ENCODE measurements around the gene MAP4K4.

MAP4K4 gene

DNA sequence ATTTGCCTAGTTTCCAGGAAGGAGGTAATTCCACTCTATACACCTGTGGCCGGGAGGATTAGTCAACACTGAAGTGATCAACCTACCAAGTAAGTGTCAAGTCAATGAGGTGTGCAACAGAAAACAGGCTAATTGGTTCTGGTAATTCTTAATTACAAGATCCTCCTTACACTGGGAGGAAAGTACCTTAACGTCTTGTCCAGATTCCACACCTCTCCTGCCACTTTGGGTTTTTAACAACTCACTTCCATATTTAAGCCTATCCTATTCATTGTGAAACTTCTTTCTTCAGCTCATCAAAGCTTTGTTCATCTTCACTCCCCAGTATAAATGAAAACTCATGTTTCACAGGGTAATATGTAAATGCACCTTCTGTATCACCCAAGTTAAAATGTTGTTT, 22.0 kb upstream of the MAP4K4 start:
- peaks cover 9% of the 10 kb centered on the region; the same call in 1 of the 2 replicates for H3K36me3 ChIP-seq (ENCODE audit: low read length)
- H3K4me3 ChIP-seq (ENCODE audit: insufficient read depth, low read length, poor library complexity, severe bottlenecking): no peak overlapping the region
- H3K9me2 ChIP-seq (replicated peaks; ENCODE audit: insufficient read depth, low read length): no peaks in the 10 kb centered on the region
- H3K27me3 ChIP-seq (ENCODE audit: low read length): no peaks in the 10 kb centered on the region
- H2AFZ ChIP-seq (ENCODE audit: low read depth, low read length, severe bottlenecking): no peak overlapping the region
- H3K27ac ChIP-seq (ENCODE audit: low read depth, low read length): no peak overlapping the region
- H3K79me2 ChIP-seq (ENCODE audit: insufficient read depth, low read length): no peaks in the 10 kb centered on the region
- H3F3A ChIP-seq (ENCODE audit: insufficient read depth): no peaks in the 10 kb centered on the region
- peaks cover 15% of the 10 kb centered on the region; the same call in 1 of the 2 replicates for H3K9me3 ChIP-seq (ENCODE audit: insufficient read depth, low read length)
- no peak overlapping the region for H3K4me2 ChIP-seq (ENCODE audit: low read depth, low read length, poor library complexity, severe bottlenecking)
- no peak overlapping the region for H3K9ac ChIP-seq (ENCODE audit: low read length)
- TF ChIP-seq EZH2phosphoT487 (conservative IDR thresholded peaks at IDR 0.05; ENCODE audit: low read length): no peak
- TF ChIP-seq, protein P1, sequence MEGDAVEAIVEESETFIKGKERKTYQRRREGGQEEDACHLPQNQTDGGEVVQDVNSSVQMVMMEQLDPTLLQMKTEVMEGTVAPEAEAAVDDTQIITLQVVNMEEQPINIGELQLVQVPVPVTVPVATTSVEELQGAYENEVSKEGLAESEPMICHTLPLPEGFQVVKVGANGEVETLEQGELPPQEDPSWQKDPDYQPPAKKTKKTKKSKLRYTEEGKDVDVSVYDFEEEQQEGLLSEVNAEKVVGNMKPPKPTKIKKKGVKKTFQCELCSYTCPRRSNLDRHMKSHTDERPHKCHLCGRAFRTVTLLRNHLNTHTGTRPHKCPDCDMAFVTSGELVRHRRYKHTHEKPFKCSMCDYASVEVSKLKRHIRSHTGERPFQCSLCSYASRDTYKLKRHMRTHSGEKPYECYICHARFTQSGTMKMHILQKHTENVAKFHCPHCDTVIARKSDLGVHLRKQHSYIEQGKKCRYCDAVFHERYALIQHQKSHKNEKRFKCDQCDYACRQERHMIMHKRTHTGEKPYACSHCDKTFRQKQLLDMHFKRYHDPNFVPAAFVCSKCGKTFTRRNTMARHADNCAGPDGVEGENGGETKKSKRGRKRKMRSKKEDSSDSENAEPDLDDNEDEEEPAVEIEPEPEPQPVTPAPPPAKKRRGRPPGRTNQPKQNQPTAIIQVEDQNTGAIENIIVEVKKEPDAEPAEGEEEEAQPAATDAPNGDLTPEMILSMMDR (IDR thresholded peaks at IDR 0.05; ENCODE audit: insufficient read depth, low read length, poor library complexity, severe bottlenecking): no peak
- H4K20me1 ChIP-seq (ENCODE audit: low read depth, low read length): no peaks in the 10 kb centered on the region

DNA sequence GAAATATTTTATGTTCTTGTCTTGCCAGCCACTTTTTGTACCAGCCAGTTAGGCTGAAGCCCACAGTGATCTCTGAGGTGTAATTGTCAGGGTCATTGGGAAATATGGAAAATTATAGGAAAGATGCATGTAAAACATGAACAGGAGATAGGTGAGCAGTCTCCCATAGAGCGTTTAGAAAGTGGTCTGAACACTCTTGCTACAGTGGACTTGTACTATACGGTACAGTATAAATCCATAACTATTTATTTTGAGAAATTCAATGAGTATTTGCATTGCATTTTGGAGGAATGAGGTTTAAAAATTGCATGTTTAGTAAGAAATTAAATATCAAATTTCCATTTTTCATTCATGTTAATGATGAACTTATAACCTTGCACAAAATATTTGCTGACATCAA, 20.8 kb upstream of the MAP4K4 start:
- H3K4me3 ChIP-seq (ENCODE audit: insufficient read depth, low read length, poor library complexity, severe bottlenecking): no peak overlapping the region
- H3K27me3 ChIP-seq (ENCODE audit: low read length): no peaks in the 10 kb centered on the region
- no peaks in the 10 kb centered on the region for H3K79me2 ChIP-seq (ENCODE audit: insufficient read depth, low read length)
- H3K9me2 ChIP-seq (replicated peaks; ENCODE audit: insufficient read depth, low read length): no peaks in the 10 kb centered on the region
- no peaks in the 10 kb centered on the region for H4K20me1 ChIP-seq (ENCODE audit: low read depth, low read length)
- H3K9me3 ChIP-seq (ENCODE audit: insufficient read depth, low read length): peaks cover 14% of the 10 kb centered on the region; the same call in 1 of the 2 replicates
- no peak overlapping the region for H2AFZ ChIP-seq (ENCODE audit: low read depth, low read length, severe bottlenecking)
- TF ChIP-seq, protein P1 (IDR thresholded peaks at IDR 0.05; ENCODE audit: insufficient read depth, low read length, poor library complexity, severe bottlenecking): no peak
- no peak for TF ChIP-seq EZH2phosphoT487 (conservative IDR thresholded peaks at IDR 0.05; ENCODE audit: low read length)
- no peak overlapping the region for H3K27ac ChIP-seq (ENCODE audit: low read depth, low read length)
- H3K36me3 ChIP-seq (ENCODE audit: low read length): peaks cover 9% of the 10 kb centered on the region; the same call in 1 of the 2 replicates
- no peaks in the 10 kb centered on the region for H3F3A ChIP-seq (ENCODE audit: insufficient read depth)
- no peak overlapping the region for H3K4me2 ChIP-seq (ENCODE audit: low read depth, low read length, poor library complexity, severe bottlenecking)
- no peak overlapping the region for H3K9ac ChIP-seq (ENCODE audit: low read length)

DNA sequence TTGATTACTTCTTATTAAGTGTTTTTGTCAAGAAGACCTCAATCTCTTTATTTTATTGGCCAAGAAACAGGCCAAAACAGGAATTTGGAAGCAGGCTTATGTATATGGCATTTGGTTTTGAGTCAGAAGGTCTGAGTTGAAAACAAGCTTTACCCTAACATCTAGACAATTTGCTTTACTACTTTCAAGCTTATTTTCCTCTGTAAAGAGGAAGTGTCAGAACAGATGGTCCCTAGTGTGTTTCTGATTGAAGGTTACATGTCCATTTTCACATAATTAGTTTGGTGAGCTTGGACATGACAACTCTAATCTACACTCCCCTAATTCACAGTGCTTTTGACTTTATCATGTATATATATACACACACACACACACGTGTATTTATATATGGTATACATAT, 19.8 kb upstream of the MAP4K4 start:
- Histone ChIP-seq H3K9me2 (replicated peaks; ENCODE audit: insufficient read depth, low read length) (no peaks in the 10 kb centered on the region), H4K20me1 (ENCODE audit: low read depth, low read length) (no peaks in the 10 kb centered on the region), H3K79me2 (ENCODE audit: insufficient read depth, low read length) (no peaks in the 10 kb centered on the region), H3K9me3 (ENCODE audit: insufficient read depth, low read length) (peaks cover 4% of the 10 kb centered on the region; the same call in 1 of the 2 replicates), H3K36me3 (ENCODE audit: low read length) (0 out of 2 replicates have a peak, but pooled peaks cover under 1% of the 10 kb centered on the region), H2AFZ (ENCODE audit: low read depth, low read length, severe bottlenecking) (no peak overlapping the region), H3K9ac (ENCODE audit: low read length) (no peak overlapping the region), H3K27ac (ENCODE audit: low read depth, low read length) (no peak overlapping the region), H3F3A (ENCODE audit: insufficient read depth) (no peaks in the 10 kb centered on the region), H3K4me2 (ENCODE audit: low read depth, low read length, poor library complexity, severe bottlenecking) (no peak overlapping the region), H3K4me3 (ENCODE audit: insufficient read depth, low read length, poor library complexity, severe bottlenecking) (no peak overlapping the region), H3K27me3 (ENCODE audit: low read length) (no peaks in the 10 kb centered on the region)
- no peak for TF ChIP-seq EZH2phosphoT487 (conservative IDR thresholded peaks at IDR 0.05; ENCODE audit: low read length)
- TF ChIP-seq, protein P1 (IDR thresholded peaks at IDR 0.05; ENCODE audit: insufficient read depth, low read length, poor library complexity, severe bottlenecking): no peak
